ENCODE measurements around the gene ZSCAN5A.
"Not testable (repeated sequence)": the region's sequence is repeated elsewhere in the genome, so short reads cannot be mapped to it uniquely, and the experiment has no call there.

ZSCAN5A gene

GRCh38 chr19:56314381-56315076 lies at the start of gene ZSCAN5A:
ZSCAN5A (minus strand) TSS chr19:56314839; CDS start chr19:56225046, 89,793 bp downstream.
- DNase-seq (ENCODE audit: low spot score) = peak; percentile 98

- no peak for DNase-seq (ENCODE audit: low spot score)
Observed at GRCh38 chr19:56360841-56361240, 46.2 kb upstream of the ZSCAN5A start.

- DNase-seq (ENCODE audit: low spot score) = no peak
Observed at GRCh38 chr19:56356944-56357343, 42.3 kb upstream of the ZSCAN5A start.

- DNase-seq (ENCODE audit: low spot score) = no peak
Observed at GRCh38 chr19:56355517-56355916, 40.9 kb upstream of the ZSCAN5A start.

GRCh38 chr19:56351208-56351607 lies 36.6 kb upstream of the ZSCAN5A start:
- no peak for DNase-seq (ENCODE audit: low spot score)

GRCh38 chr19:56350416-56351045 lies 35.9 kb upstream of the ZSCAN5A start:
- peak; percentile 26 for DNase-seq (ENCODE audit: low spot score)

GRCh38 chr19:56348289-56348877 lies 33.7 kb upstream of the ZSCAN5A start:
- no peak for DNase-seq (ENCODE audit: low spot score)

- no peak for DNase-seq (ENCODE audit: low spot score)
Observed at GRCh38 chr19:56347163-56347778, 32.6 kb upstream of the ZSCAN5A start.

GRCh38 chr19:56341948-56342347 lies 27.3 kb upstream of the ZSCAN5A start:
- DNase-seq (ENCODE audit: low spot score) = no peak

GRCh38 chr19:56339031-56339430 lies 24.4 kb upstream of the ZSCAN5A start:
- not testable (repeated sequence) for DNase-seq (ENCODE audit: low spot score)

GRCh38 chr19:56337077-56337476 lies 22.4 kb upstream of the ZSCAN5A start:
- DNase-seq (ENCODE audit: low spot score) = not testable (repeated sequence)

GRCh38 chr19:56335371-56335770 lies 20.7 kb upstream of the ZSCAN5A start:
- DNase-seq (ENCODE audit: low spot score) = not testable (repeated sequence)

- DNase-seq (ENCODE audit: low spot score) = peak; percentile 55
Observed at GRCh38 chr19:56333506-56333905, 18.9 kb upstream of the ZSCAN5A start.

GRCh38 chr19:56332695-56333094 lies 18.1 kb upstream of the ZSCAN5A start:
- no peak for DNase-seq (ENCODE audit: low spot score)

GRCh38 chr19:56324436-56324835 lies 9.8 kb upstream of the ZSCAN5A start:
- no peak for DNase-seq (ENCODE audit: low spot score)

- no peak for DNase-seq (ENCODE audit: low spot score)
Observed at GRCh38 chr19:56321989-56322440, 7.4 kb upstream of the ZSCAN5A start.

- DNase-seq (ENCODE audit: low spot score) = no peak
Observed at GRCh38 chr19:56321254-56321988, 6.8 kb upstream of the ZSCAN5A start.

- DNase-seq (ENCODE audit: low spot score) = no peak
Observed at GRCh38 chr19:56319991-56320390, 5.4 kb upstream of the ZSCAN5A start.

GRCh38 chr19:56317749-56318148 lies 3.1 kb upstream of the ZSCAN5A start:
- DNase-seq (ENCODE audit: low spot score) = no peak

- no peak for DNase-seq (ENCODE audit: low spot score)
Observed at GRCh38 chr19:56316728-56317127, 2.1 kb upstream of the ZSCAN5A start.

GRCh38 chr19:56315077-56315828 lies 614 bp upstream of the ZSCAN5A start:
- DNase-seq (ENCODE audit: low spot score) = peak; percentile 94

Data from AG08396 (cell line).